ENCODE results near the gene HNRNPUL2. TPM values are rescaled to one million over a fixed set of nuclear protein-coding genes. Genes with fewer than 3 reads are reported as not detected.

The HNRNPUL2 gene
- total and polyA plus RNA-seq, 2 of the 4 experiments (the other 2 are of a cell fraction), result 3.9 to 30.2 TPM

DNA sequence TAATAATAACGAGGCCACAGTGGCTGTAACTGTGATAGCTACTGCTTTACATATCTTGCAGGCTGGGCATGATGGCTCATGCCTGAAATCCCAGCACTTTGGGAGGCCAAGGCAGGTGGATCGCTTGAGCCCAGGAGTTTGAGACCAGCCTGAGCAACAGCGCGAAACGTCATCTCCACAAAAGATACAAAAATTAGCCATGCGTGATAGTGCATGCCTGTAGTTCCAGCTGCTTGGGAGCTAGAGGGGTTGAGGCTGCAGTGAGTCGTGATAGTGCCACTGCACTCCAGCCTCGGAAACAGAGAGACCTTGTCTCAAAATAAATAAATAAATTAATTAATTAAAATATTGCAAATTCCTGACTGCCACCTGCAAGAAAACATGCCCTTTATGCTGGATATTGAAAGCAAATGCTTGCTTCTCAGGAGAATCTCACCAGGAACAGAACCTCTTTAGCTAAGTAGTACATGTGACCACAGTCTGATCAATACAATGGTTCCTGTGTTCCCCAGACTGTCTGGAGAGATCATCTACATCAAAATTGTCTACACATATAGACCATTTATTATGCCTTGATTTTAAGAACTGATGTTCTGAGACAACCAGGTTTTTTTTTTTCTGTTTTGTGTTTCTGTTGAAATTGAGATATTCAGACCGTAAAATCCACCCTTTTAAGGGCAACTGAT, 20.4 kb upstream of the HNRNPUL2 start:
- H3K4me3 ChIP-seq (ENCODE audit: insufficient read depth, low read depth, low read length), result no peak overlapping the region
- no peak overlapping the region for H3K56ac ChIP-seq (ENCODE audit: extremely low read depth, insufficient read depth, low read length)
- H3K4me1 ChIP-seq (ENCODE audit: control insufficient read depth, insufficient read depth, low read length), result no peaks in the 10 kb centered on the region
- dilution Hi-C loops (cut with HindIII; ENCODE audit: low sequenced_read_pairs, unreplicated experiment), result no loop called here
- intact Hi-C loops (cut with micrococcal nuclease), result no loop called here
- no peak overlapping the region for H2BK5ac ChIP-seq (ENCODE audit: low read depth, low read length, poor library complexity, severe bottlenecking)
- H3K79me1 ChIP-seq (ENCODE audit: low read depth in 1 of 2, low read length in 2 of 2), result peaks cover 11 to 28% of the 10 kb centered on the region in 2 experiments
- H2BK120ac ChIP-seq (ENCODE audit: low read depth, low read length), result no peak overlapping the region
- no peak; the same call in 1 of the 2 replicates for ATAC-seq (ENCODE audit: low read depth)
- no peak overlapping the region for H2BK15ac ChIP-seq (ENCODE audit: low read depth, low read length)
- no peak overlapping the region for H2BK20ac ChIP-seq (ENCODE audit: low read depth, low read length)
- H3K23ac ChIP-seq (ENCODE audit: low read depth, low read length), result no peak overlapping the region
- no peak overlapping the region for H4K91ac ChIP-seq (ENCODE audit: insufficient read depth, low read depth, low read length)
- DNase-seq, result no peak
- in situ Hi-C loops (cut with MboI; ENCODE audit: low sequenced_read_pairs), result no loop called here
- H3K4ac ChIP-seq (ENCODE audit: low read depth, low read length), result no peak overlapping the region
- no peak overlapping the region for H4K8ac ChIP-seq (ENCODE audit: low read depth in 2 of 2, low read length in 2 of 2)
- H3K27me3 ChIP-seq (ENCODE audit: control insufficient read depth, insufficient read depth, low read length), result no peaks in the 10 kb centered on the region
- no peak overlapping the region for H2AK5ac ChIP-seq (ENCODE audit: low read depth, low read length)
- no peaks in the 10 kb centered on the region for H3K9me1 ChIP-seq (ENCODE audit: insufficient read depth, low read length)
- BruUV-seq (replicated peaks), result no TSS peak
- H2AK9ac ChIP-seq (replicated peaks; ENCODE audit: low read depth, low read length, poor library complexity), result no peak overlapping the region
- no peak overlapping the region for H3K18ac ChIP-seq (ENCODE audit: low read depth, low read length)
- no peaks in the 10 kb centered on the region for H4K20me1 ChIP-seq (ENCODE audit: insufficient read depth, low read length)
- no peak overlapping the region for H3K27ac ChIP-seq (ENCODE audit: insufficient read depth, low read length)
- H3K9me3 ChIP-seq (ENCODE audit: control insufficient read depth, insufficient read depth, low read length), result no peaks in the 10 kb centered on the region
- WGBS, 2 experiments (ENCODE audit: extremely low coverage in 2 of 2, insufficient read length in 1 of 2), result no CpG with 5 or more reads among the region's 9 CpGs
- H3K9ac ChIP-seq (ENCODE audit: low read depth, low read length), result no peak overlapping the region
- ChIA-PET POLR2A (ENCODE audit: unreplicated experiment) (no interaction called here), CTCF (interaction anchor here (1.4 kb wide), 1 partner anchor 39 kb away, joined by 5 read pairs; the partner anchor contains the start of gene TMEM179B)
- peaks cover 9% of the 10 kb centered on the region for H3K36me3 ChIP-seq (ENCODE audit: control insufficient read depth, insufficient read depth, low read length)
- no peak for TF ChIP-seq MAZ (IDR thresholded peaks at IDR 0.05; ENCODE audit: borderline replicate concordance, low read depth, low read length)
- no peak for TF ChIP-seq CHD1 (IDR thresholded peaks at IDR 0.05; ENCODE audit: low read depth, low read length)
- TF ChIP-seq RCOR1 (IDR thresholded peaks at IDR 0.05; ENCODE audit: insufficient replicate concordance, low read length), result no peak
- TF ChIP-seq POLR2A (IDR thresholded peaks at IDR 0.05; ENCODE audit: low read depth, low read length), result no peak
- TF ChIP-seq, protein P1, sequence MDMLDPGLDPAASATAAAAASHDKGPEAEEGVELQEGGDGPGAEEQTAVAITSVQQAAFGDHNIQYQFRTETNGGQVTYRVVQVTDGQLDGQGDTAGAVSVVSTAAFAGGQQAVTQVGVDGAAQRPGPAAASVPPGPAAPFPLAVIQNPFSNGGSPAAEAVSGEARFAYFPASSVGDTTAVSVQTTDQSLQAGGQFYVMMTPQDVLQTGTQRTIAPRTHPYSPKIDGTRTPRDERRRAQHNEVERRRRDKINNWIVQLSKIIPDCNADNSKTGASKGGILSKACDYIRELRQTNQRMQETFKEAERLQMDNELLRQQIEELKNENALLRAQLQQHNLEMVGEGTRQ (IDR thresholded peaks at IDR 0.05; ENCODE audit: low read depth, low read length), result no peak
- TF ChIP-seq RAD21 (IDR thresholded peaks at IDR 0.05; ENCODE audit: low read length), result no peak
- TF ChIP-seq CEBPB (IDR thresholded peaks at IDR 0.05; ENCODE audit: low read depth, low read length), result no peak
- no peak for TF ChIP-seq MXI1 (IDR thresholded peaks at IDR 0.05; ENCODE audit: borderline replicate concordance, low read depth, low read length)
- no peak for TF ChIP-seq SMC3 (IDR thresholded peaks at IDR 0.05; ENCODE audit: low read depth, low read length)
- TF ChIP-seq FOS (IDR thresholded peaks at IDR 0.05; ENCODE audit: low read depth, low read length), result no peak
- no peak for TF ChIP-seq MAFK (IDR thresholded peaks at IDR 0.05; ENCODE audit: low read depth, low read length)
- TF ChIP-seq, protein P2, sequence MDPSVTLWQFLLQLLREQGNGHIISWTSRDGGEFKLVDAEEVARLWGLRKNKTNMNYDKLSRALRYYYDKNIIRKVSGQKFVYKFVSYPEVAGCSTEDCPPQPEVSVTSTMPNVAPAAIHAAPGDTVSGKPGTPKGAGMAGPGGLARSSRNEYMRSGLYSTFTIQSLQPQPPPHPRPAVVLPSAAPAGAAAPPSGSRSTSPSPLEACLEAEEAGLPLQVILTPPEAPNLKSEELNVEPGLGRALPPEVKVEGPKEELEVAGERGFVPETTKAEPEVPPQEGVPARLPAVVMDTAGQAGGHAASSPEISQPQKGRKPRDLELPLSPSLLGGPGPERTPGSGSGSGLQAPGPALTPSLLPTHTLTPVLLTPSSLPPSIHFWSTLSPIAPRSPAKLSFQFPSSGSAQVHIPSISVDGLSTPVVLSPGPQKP (IDR thresholded peaks at IDR 0.05; ENCODE audit: borderline replicate concordance, low read depth, low read length), result no peak
- no peak overlapping the region for H3K14ac ChIP-seq (replicated peaks; ENCODE audit: low read depth, low read length)
- no peak overlapping the region for H4K5ac ChIP-seq (ENCODE audit: low read depth, low read length)
- H3K4me2 ChIP-seq (ENCODE audit: low read depth, low read length), result no peak overlapping the region
- H2AFZ ChIP-seq (replicated peaks; ENCODE audit: low read length, poor library complexity), result no peak overlapping the region

Measured in IMR-90 (cell line).